ENCODE results near the gene KIF5A. TPM values are rescaled to one million over a fixed set of nuclear protein-coding genes. Genes with fewer than 3 reads are reported as not detected.
A peak's percentile ranks its signal among the peaks of the same experiment; 100 is the strongest.

Gene KIF5A
- polyA plus RNA-seq, 1 of the 3 experiments (the other 2 are of a cell fraction): 6.2 TPM

GRCh38 chr12:57610554-57611107, 60.8 kb downstream of the KIF5A start:
- Histone ChIP-seq H3K4me1 (ENCODE audit: control insufficient read depth in 1 of 2, insufficient read depth in 2 of 2, low read depth in 1 of 2, low read length in 1 of 2) (peaks cover 5 to 34% of the 10 kb centered on the region in 2 experiments; a peak in 3 of 4 replicates), H3K79me2 (ENCODE audit: insufficient read depth) (no peaks in the 10 kb centered on the region; the same call in 1 of the 2 replicates), H3K4me3 (ENCODE audit: low read depth in 2 of 2, low read length in 1 of 2) (peak overlapping the region; percentile 51 to 75), H3F3A (replicated peaks; ENCODE audit: insufficient read depth) (peaks cover 6% of the 10 kb centered on the region), H3K27me3 (ENCODE audit: insufficient read depth) (no peaks in the 10 kb centered on the region), H3K27ac (ENCODE audit: low read depth in 2 of 2, low read length in 1 of 2) (peak overlapping the region; percentile 36 to 86; a peak in 2 of 4 replicates), H4K20me1 (ENCODE audit: insufficient read depth) (no peaks in the 10 kb centered on the region), H3K4me2 (peak overlapping the region; percentile 85), H3K9me2 (no peaks in the 10 kb centered on the region), H3K36me3 (replicated peaks in 1 of 2; ENCODE audit: control insufficient read depth in 1 of 2, insufficient read depth in 2 of 2, low read length in 1 of 2) (peaks cover 0 to 49% of the 10 kb centered on the region in 2 experiments), H3K9ac (peak overlapping the region; percentile 85), H2AFZ (ENCODE audit: low read depth) (peak overlapping the region; percentile 98), H3K9me3 (no peaks in the 10 kb centered on the region)
- ChIA-PET CTCF (interaction anchor here (0.7 to 7.4 kb wide), 7 partner anchors 10 to 116 kb away, joined by 3 to 90 read pairs (median 10); partner anchors contain the start of gene B4GALNT1), POLR2A (interaction anchor here (0.6 to 2.7 kb wide), 6 partner anchors 20 to 115 kb away, joined by 3 to 21 read pairs (median 4); partner anchors contain the start of genes DDIT3, OS9 and PIP4K2C)
- WGBS (ENCODE audit: low lambda C conversion rate): 46% methylated on average over 22 of the region's 29 CpGs
- DNase-seq: peak; percentile 85
- TF ChIP-seq NFIC (IDR thresholded peaks at IDR 0.05; ENCODE audit: borderline replicate concordance) (0 out of 2 replicates have a peak, but pooled peaks have one; percentile 24), ELF1 (IDR thresholded peaks at IDR 0.05) (no peak), JUND (IDR thresholded peaks at IDR 0.05) (no peak), RFX5 (IDR thresholded peaks at IDR 0.05; ENCODE audit: low read length) (no peak), MAX (IDR thresholded peaks at IDR 0.05; ENCODE audit: low read depth) (no peak)

- H3K4me1 ChIP-seq (ENCODE audit: control insufficient read depth in 1 of 2, insufficient read depth in 2 of 2, low read depth in 1 of 2, low read length in 1 of 2): peaks cover 5 to 29% of the 10 kb centered on the region in 2 experiments; a peak in 2 of 4 replicates
- TF ChIP-seq MAX (IDR thresholded peaks at IDR 0.05; ENCODE audit: low read depth) (0 out of 2 replicates have a peak, but pooled peaks have one; percentile 13), PBX3 (IDR thresholded peaks at IDR 0.05) (no peak), TAF1 (IDR thresholded peaks at IDR 0.05; ENCODE audit: borderline replicate concordance, low read depth, low read length) (peak; percentile 56), YY1 (IDR thresholded peaks at IDR 0.05; ENCODE audit: low read depth) (no peak), REST (IDR thresholded peaks at IDR 0.05; ENCODE audit: low read depth, low read length) (no peak), EP300 (IDR thresholded peaks at IDR 0.05; ENCODE audit: borderline replicate concordance in 1 of 2, low read depth in 1 of 2, low read length in 1 of 2) (no peak), IRF3 (IDR thresholded peaks at IDR 0.05; ENCODE audit: low read depth, low read length) (no peak), CTCF (IDR thresholded peaks at IDR 0.05) (no peak), POLR2AphosphoS5 (IDR thresholded peaks at IDR 0.05; ENCODE audit: low read depth, low read length) (peak; percentile 89)
- peak within 1 kb of the TSS; percentile 51 to 75 for H3K4me3 ChIP-seq (ENCODE audit: low read depth in 2 of 2, low read length in 1 of 2)
- H3K9me3 ChIP-seq: no peaks in the 10 kb centered on the region
- peak within 1 kb of the TSS; percentile 98 for H2AFZ ChIP-seq (ENCODE audit: low read depth)
- peak within 1 kb of the TSS; percentile 85 for H3K9ac ChIP-seq
- peaks cover 6% of the 10 kb centered on the region for H3F3A ChIP-seq (replicated peaks; ENCODE audit: insufficient read depth)
- H4K20me1 ChIP-seq (ENCODE audit: insufficient read depth): no peaks in the 10 kb centered on the region
- ChIA-PET CTCF (interaction anchor here (0.7 to 7.4 kb wide), 7 partner anchors 9 to 115 kb away, joined by 3 to 90 read pairs (median 10); partner anchors contain the start of gene B4GALNT1), POLR2A (interaction anchor here (0.6 to 2.7 kb wide), 7 partner anchors 20 to 115 kb away, joined by 3 to 21 read pairs (median 3); partner anchors contain the start of genes DDIT3, OS9 and PIP4K2C)
- peak within 1 kb of the TSS; percentile 36 to 86; a peak in 3 of 4 replicates for H3K27ac ChIP-seq (ENCODE audit: low read depth in 2 of 2, low read length in 1 of 2)
- WGBS (ENCODE audit: low lambda C conversion rate): 3% methylated on average over 23 of the region's 55 CpGs
- no peaks in the 10 kb centered on the region for H3K79me2 ChIP-seq (ENCODE audit: insufficient read depth)
- H3K9me2 ChIP-seq: no peaks in the 10 kb centered on the region
- DNase-seq: peak; percentile 97
- peak within 1 kb of the TSS; percentile 85 for H3K4me2 ChIP-seq
- H3K36me3 ChIP-seq (replicated peaks in 1 of 2; ENCODE audit: control insufficient read depth in 1 of 2, insufficient read depth in 2 of 2, low read length in 1 of 2): peaks cover 0 to 55% of the 10 kb centered on the region in 2 experiments
- no peaks in the 10 kb centered on the region for H3K27me3 ChIP-seq (ENCODE audit: insufficient read depth)
Observed at GRCh38 chr12:57611108-57611826, 61.4 kb downstream of the KIF5A start, which contains the start of gene ARHGEF25. Gene ARHGEF25 (plus strand): TSS chr12:57611435. CDS start chr12:57611895, 460 bp downstream.
